ENCODE data around the gene ACOT8. TPM values are rescaled to one million over a fixed set of nuclear protein-coding genes. Genes with fewer than 3 reads are reported as not detected.

Gene ACOT8
- total RNA-seq, 1 experiment from 2014 or later = 38.1 TPM

- no peaks in the 10 kb centered on the region for H3K4me1 Mint-ChIP-seq
- ATAC-seq (no peak), DNase-seq (ENCODE audit: low spot score) (no peak)
- no peak overlapping the region for H3K27ac Mint-ChIP-seq
- H3K36me3 Mint-ChIP-seq = peaks cover 61% of the 10 kb centered on the region
- POLR2A ChIA-PET = interaction anchor here (0.7 kb wide), 1 partner anchor 21 kb away, joined by 7 read pairs; no protein-coding TSS in a partner anchor
- H3K4me3 Mint-ChIP-seq = no peak overlapping the region
- H3K27me3 Mint-ChIP-seq (ENCODE audit: low read depth) = no peaks in the 10 kb centered on the region
- CTCF ChIA-PET = interaction anchor here (0.6 to 1.2 kb wide), 2 partner anchors 12 to 22 kb away, joined by 3 to 4 read pairs; partner anchors contain the start of gene NEURL2
- H3K9me3 Mint-ChIP-seq = no peaks in the 10 kb centered on the region
- no peak for TF ChIP-seq NFATC4 (CRISPR knock-in tag; IDR thresholded peaks at IDR 0.05)
- no peak for TF ChIP-seq NR3C1 (CRISPR knock-in tag; conservative IDR thresholded peaks at IDR 0.05; ENCODE audit: low read depth)
- TF ChIP-seq, protein P1, sequence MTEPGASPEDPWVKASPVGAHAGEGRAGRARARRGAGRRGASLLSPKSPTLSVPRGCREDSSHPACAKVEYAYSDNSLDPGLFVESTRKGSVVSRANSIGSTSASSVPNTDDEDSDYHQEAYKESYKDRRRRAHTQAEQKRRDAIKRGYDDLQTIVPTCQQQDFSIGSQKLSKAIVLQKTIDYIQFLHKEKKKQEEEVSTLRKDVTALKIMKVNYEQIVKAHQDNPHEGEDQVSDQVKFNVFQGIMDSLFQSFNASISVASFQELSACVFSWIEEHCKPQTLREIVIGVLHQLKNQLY (CRISPR knock-in tag; IDR thresholded peaks at IDR 0.05) = no peak
- no peak for TF ChIP-seq ARID4B (CRISPR knock-in tag; IDR thresholded peaks at IDR 0.05; ENCODE audit: borderline replicate concordance)
- TF ChIP-seq, protein P2, sequence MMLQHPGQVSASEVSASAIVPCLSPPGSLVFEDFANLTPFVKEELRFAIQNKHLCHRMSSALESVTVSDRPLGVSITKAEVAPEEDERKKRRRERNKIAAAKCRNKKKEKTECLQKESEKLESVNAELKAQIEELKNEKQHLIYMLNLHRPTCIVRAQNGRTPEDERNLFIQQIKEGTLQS (CRISPR knock-in tag; conservative IDR thresholded peaks at IDR 0.05) = no peak
- TF ChIP-seq, protein P3, sequence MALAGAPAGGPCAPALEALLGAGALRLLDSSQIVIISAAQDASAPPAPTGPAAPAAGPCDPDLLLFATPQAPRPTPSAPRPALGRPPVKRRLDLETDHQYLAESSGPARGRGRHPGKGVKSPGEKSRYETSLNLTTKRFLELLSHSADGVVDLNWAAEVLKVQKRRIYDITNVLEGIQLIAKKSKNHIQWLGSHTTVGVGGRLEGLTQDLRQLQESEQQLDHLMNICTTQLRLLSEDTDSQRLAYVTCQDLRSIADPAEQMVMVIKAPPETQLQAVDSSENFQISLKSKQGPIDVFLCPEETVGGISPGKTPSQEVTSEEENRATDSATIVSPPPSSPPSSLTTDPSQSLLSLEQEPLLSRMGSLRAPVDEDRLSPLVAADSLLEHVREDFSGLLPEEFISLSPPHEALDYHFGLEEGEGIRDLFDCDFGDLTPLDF (CRISPR knock-in tag; IDR thresholded peaks at IDR 0.05) = no peak
- TF ChIP-seq JAZF1 (CRISPR knock-in tag; IDR thresholded peaks at IDR 0.05) = no peak
- TF ChIP-seq, protein P4, sequence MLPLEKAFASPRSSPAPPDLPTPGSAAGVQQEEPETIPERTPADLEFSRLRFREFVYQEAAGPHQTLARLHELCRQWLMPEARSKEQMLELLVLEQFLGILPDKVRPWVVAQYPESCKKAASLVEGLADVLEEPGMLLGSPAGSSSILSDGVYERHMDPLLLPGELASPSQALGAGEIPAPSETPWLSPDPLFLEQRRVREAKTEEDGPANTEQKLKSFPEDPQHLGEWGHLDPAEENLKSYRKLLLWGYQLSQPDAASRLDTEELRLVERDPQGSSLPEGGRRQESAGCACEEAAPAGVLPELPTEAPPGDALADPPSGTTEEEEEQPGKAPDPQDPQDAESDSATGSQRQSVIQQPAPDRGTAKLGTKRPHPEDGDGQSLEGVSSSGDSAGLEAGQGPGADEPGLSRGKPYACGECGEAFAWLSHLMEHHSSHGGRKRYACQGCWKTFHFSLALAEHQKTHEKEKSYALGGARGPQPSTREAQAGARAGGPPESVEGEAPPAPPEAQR (CRISPR knock-in tag; IDR thresholded peaks at IDR 0.05) = no peak
- TF ChIP-seq STAT6 (CRISPR knock-in tag; conservative IDR thresholded peaks at IDR 0.05; ENCODE audit: low read depth) = no peak
- no peak for TF ChIP-seq ELF4 (CRISPR knock-in tag; IDR thresholded peaks at IDR 0.05; ENCODE audit: low read depth)
- no peak for TF ChIP-seq E2F4 (CRISPR knock-in tag; IDR thresholded peaks at IDR 0.05; ENCODE audit: borderline replicate concordance, low read depth)
- no peak for TF ChIP-seq ESRRA (CRISPR knock-in tag; IDR thresholded peaks at IDR 0.05; ENCODE audit: borderline replicate concordance)
- TF ChIP-seq ZNF138 (CRISPR knock-in tag; conservative IDR thresholded peaks at IDR 0.05) = no peak
- TF ChIP-seq TEAD1 (CRISPR knock-in tag; IDR thresholded peaks at IDR 0.05) = no peak
- TF ChIP-seq ZNF671 (CRISPR knock-in tag; IDR thresholded peaks at IDR 0.05) = no peak
- TF ChIP-seq, protein P5, sequence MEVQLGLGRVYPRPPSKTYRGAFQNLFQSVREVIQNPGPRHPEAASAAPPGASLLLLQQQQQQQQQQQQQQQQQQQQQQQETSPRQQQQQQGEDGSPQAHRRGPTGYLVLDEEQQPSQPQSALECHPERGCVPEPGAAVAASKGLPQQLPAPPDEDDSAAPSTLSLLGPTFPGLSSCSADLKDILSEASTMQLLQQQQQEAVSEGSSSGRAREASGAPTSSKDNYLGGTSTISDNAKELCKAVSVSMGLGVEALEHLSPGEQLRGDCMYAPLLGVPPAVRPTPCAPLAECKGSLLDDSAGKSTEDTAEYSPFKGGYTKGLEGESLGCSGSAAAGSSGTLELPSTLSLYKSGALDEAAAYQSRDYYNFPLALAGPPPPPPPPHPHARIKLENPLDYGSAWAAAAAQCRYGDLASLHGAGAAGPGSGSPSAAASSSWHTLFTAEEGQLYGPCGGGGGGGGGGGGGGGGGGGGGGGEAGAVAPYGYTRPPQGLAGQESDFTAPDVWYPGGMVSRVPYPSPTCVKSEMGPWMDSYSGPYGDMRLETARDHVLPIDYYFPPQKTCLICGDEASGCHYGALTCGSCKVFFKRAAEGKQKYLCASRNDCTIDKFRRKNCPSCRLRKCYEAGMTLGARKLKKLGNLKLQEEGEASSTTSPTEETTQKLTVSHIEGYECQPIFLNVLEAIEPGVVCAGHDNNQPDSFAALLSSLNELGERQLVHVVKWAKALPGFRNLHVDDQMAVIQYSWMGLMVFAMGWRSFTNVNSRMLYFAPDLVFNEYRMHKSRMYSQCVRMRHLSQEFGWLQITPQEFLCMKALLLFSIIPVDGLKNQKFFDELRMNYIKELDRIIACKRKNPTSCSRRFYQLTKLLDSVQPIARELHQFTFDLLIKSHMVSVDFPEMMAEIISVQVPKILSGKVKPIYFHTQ (CRISPR knock-in tag; IDR thresholded peaks at IDR 0.05) = no peak
- TF ChIP-seq, protein P6, sequence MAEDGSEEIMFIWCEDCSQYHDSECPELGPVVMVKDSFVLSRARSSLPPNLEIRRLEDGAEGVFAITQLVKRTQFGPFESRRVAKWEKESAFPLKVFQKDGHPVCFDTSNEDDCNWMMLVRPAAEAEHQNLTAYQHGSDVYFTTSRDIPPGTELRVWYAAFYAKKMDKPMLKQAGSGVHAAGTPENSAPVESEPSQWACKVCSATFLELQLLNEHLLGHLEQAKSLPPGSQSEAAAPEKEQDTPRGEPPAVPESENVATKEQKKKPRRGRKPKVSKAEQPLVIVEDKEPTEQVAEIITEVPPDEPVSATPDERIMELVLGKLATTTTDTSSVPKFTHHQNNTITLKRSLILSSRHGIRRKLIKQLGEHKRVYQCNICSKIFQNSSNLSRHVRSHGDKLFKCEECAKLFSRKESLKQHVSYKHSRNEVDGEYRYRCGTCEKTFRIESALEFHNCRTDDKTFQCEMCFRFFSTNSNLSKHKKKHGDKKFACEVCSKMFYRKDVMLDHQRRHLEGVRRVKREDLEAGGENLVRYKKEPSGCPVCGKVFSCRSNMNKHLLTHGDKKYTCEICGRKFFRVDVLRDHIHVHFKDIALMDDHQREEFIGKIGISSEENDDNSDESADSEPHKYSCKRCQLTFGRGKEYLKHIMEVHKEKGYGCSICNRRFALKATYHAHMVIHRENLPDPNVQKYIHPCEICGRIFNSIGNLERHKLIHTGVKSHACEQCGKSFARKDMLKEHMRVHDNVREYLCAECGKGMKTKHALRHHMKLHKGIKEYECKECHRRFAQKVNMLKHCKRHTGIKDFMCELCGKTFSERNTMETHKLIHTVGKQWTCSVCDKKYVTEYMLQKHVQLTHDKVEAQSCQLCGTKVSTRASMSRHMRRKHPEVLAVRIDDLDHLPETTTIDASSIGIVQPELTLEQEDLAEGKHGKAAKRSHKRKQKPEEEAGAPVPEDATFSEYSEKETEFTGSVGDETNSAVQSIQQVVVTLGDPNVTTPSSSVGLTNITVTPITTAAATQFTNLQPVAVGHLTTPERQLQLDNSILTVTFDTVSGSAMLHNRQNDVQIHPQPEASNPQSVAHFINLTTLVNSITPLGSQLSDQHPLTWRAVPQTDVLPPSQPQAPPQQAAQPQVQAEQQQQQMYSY (CRISPR knock-in tag; IDR thresholded peaks at IDR 0.05) = no peak
- TF ChIP-seq OVOL2 (CRISPR knock-in tag; IDR thresholded peaks at IDR 0.05; ENCODE audit: borderline replicate concordance) = no peak
Observed at GRCh38 chr20:45902199-45902701, 45.1 kb upstream of the ACOT8 start.
